Measurements from ENCODE around the gene CCDC88C.
"Not testable (repeated sequence)": the region's sequence is repeated elsewhere in the genome, so short reads cannot be mapped to it uniquely, and the experiment has no call there.

Gene CCDC88C

DNA sequence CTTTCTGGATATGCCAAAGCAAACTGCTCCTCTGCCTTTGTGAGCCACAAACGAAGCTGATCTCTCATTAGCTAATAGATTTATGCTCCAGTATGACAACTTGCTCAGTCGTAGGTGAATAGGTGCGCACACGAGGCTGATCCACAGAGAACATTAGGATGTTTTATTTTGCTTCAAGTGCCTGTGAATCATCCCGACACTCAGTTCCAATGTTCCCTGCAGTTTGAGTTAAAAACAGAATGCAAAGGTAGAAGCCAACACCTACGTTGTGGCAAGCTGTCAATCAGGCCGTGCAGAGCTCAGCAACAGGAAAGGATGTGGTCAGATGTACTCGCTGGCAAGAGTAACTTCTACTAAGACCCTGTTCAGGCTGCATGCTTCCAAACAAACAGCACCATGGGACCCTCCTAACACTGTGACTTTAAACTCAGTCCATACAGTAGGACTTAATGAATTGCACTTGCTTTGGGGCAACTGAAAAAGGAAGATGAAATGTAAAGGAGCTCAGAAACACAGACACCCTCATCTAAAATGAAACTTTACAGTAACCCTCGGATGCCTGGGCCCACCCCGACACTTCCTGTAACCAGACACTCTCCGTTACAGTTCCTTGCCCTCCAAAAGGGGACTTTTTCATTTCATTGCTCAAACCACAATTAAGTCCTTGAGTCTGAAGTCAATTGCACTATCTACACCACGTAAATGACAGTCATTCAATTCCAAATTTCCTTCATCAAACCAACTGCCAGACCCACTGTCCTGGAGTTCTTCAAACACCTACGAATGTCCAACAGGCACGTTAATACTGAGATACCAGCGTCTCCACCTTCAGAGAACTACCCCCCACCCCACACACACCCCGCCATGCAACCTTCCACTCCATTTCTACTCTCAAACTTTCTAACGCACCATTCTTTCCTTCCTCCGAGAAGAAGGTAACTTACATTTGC, 1.6 kb downstream of the CCDC88C start:
- no peak for DNase-seq (ENCODE audit: low spot score)

DNA sequence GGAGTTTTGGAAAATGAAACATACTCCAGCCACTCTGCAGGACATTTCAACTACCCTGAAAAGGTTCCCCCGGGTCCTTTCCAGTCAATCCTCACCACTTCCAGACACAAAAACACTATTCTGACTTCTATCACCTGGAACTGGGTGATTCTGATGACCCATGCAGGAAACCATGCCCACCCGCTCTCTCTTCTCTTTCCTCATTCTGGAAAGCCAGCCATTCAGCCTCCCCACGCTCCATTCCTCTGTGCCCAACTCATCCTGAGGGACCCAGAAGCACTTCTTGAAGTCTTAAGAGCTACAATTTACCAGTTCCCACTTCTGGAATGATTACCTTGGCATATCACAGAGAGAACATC, 3.2 kb downstream of the CCDC88C start:
- DNase-seq (ENCODE audit: low spot score): no peak

DNA sequence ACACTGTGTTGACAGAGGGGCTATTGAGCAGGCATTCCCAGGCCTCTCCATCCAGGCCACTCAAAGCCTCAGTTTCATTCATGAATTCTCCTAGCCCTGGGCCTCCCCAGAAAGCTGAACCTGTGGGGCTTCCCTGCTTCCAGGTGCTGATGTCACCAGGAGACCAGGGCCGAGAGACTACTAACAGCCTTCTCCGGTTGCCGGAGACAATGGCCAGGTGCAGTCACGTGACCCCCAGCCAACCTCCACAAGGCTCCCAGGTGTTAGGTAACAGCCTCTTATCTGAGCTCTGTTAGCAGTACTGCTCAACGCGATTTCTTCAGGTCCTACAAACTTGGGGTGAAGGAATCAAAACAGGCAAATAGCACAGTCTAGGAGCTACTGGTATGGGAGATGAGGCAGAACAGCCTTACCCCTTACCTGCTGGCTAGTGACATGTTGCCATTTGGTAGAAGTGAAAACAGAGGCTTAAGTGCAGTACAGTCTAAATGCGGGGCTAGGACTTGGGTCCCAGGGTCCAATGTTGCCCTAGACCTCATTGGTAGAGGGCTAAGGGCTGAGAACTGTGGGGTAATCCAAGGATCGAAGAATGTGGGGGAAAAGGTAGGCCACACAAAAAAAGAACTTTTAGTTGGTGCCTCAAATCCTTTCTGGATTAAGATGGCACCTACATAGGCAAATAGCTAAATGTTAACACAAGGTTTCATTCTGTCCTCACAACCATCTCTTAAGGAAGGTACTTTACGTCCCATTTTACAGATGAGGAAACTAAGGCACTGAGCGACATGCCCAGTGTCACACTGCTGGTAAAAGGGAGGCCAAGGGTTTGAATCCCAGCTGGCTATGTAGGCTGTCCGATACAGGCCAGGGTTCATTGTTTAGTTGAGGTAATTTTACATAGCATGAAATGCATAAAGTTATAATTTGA, 3.8 kb downstream of the CCDC88C start:
- no peak for DNase-seq (ENCODE audit: low spot score)

DNA sequence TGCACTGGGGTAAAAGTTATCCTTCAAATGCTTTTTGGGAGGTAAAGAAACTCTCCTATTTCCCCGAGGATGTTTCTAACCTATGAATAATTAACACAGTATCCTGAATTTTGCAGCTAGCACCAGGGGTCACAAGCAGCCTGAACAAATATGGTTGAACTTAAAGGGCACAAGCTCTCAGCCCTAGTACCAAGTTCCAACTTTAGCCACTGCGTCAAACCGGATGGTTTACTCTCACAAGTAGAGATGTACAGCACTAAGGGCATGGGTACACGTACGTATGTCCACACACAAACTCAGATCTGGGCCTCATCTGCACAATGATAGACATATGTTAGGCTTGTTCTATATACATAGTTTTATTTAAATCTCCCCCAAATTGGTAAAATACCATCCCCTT, 4.7 kb downstream of the CCDC88C start:
- no peak for DNase-seq (ENCODE audit: low spot score)

DNA sequence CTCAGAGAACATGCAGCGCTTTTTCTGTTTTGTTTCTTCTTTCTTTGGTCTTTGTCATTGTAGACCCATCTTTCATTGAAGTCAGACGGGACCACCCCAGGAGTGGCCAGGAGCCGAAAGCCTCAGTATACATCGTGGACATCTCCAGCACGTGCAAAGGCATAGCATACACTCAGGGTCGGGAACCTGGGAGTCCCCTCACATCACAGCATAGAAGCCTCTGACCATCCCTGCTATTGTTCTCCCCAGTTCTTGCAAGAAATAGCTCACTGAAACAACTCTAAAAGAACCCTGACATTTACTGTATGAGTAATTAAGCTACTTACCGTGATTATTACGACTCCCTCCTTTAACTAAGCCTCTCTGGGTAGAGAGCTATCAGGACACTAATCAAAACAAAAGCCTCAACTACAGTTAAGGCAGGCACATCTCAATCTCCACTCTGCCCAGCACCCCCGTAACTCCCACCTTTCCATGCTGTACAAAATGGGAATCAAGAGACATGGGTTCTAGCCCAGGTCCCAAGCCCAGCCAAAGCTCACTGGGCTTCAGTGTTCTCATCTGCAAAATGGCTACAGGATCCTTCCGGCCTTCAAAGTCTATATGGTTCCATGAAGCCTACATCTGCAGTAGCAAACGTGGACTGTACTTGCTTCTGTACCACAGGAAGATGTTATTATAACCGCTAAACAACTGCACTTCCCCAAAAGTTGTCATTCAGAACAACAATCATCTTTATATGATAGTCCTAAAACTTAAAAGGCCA, 6.7 kb downstream of the CCDC88C start:
- DNase-seq (ENCODE audit: low spot score): no peak

DNA sequence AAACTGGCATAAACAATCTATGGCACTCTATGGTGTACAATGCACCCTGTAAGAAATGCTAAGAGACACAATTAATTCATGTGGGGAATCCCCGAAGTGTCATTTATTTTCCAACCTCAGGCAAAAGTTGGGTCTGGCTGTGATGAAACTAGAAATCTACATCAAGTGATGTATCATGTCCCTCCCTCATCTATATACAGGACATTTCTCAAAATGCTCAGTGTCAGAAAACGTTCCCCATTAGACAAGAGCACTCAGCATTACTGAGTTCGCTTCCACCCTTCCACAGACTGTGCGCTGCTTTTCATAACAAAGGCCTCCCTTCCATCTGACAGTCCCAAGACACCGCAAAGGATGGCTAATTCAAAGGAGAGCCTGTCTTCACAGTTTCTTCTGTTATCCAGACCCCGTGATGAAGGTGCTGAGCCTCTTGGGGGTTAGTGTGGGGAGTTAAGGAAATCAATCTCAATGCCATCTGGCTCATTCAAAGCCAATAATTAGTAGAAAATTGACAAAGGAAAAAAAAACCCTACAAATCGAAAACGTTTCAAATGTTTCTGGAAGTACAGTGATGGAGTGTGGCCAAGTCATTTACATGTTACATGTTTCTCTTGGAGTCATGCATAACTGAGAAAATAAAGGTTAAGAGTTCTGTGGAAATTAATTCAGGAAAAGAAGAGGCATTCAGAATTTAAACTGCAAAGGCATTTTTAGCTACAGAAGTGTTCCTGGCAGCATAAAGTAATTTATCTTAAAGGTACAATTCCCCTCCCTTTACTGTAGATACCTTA, 7.5 kb downstream of the CCDC88C start:
- no peak for DNase-seq (ENCODE audit: low spot score)

DNA sequence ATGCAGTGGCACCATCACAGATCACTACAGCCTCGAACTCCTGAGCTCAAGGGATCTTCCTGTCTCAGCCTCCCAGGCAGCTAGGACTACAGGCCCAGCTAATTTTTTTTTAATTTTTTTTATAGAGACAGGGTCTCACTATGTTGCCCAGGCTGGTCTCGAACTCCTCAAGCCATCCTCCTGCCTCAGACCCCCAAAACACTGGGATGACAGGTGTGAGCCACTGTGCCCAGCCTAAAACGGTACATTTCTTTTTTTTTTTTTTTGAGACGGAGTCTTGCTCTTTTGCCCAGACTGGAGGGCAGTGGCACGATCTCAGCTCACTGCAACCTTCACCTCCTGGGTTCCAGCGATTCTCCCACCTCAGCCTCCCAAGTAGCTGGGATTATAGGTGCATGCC, 8.4 kb downstream of the CCDC88C start:
- DNase-seq (ENCODE audit: low spot score): not testable (repeated sequence)

DNA sequence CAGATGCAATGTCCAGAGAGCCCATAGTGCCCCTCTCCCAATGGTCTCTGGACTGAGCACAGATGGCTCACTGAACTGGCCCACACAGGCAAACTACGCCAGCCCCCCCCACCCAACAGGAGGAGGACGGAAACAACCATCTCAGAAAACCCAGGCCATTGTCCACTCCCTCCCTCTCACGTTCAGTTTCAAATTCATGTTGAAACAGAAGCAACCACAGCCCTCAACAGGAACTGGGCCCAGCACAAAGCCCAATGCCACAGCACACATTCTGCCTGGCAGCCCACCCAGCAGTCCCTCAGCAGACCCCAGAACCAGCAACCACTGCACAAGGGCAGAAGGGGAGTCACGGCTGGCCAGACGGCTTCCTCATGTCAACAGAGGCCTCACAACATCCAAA, 10.6 kb downstream of the CCDC88C start:
- no peak for DNase-seq (ENCODE audit: low spot score)

DNA sequence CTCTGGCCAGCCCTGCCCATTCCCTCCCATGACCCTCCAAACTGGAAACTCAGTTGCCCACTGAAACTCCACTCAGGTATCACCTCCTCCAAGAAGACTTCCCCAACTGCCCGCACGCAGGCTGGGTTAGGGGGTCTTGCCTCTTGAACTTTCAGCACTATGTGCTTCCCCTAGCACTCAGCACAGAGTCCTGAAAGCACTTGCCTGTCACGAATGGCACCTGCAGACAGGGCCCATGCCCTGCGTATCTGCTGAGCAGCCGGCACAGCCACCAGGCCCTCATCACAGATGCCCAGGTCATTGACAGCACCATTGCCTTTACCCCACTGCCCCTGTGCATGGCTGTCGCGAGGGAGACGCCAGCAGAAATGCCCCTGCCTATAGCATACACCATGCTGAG, 11.2 kb downstream of the CCDC88C start:
- DNase-seq (ENCODE audit: low spot score): no peak

DNA sequence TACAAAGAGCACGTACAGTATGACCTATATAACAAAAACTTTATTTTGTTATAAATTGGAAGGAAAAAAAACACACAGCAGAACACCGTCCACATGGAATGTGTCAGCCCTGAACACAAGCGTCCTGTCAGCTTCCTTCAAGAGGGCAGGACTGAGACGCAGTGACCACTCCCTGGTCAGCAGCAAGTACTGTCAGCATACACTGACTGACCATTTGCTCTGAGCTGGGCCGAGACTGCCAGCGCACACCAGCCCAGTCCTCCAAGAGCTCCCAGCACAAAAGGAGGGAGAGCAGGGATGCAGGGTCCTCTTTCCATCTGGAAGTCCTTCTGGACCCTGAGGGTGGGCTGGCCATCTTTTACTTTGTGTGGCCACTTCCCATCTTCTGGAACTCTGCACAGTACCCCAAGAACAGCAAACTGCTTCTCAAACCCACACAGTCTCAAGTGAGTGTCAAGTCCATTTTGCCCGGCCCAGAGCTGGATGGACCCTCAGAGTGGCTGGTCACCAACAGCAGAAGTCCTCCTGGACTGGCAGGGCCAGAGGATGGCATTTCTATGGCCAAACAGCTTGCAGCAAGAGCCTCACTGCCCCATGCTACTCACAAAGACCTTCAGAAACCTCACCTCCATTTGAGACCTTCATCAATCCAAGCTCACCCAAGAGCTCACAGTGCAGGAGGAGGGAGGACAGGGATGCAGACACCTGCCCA, 11.7 kb downstream of the CCDC88C start:
- DNase-seq (ENCODE audit: low spot score): no peak

DNA sequence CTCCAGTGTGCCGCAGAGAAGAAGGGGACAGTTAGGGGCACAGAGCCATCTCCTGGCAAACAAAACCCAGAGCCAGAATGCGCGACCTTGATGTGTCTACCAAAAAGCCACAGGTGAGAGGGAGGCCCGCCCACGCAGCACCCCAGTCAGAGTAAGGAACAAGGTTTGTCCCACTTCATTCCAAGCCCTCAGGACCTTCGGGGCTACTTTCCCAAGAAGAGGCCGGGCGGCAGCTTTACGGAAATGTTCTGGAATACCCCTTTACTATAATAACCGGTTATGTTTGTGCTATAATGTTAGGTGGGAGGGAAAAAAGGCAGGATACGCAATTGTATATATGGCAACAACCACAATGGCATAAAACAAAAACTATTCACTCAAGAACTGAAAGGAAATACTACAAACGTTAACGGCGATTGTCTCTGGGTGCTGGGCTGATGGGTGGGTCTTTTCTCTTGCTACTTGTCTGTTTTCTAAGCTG, 12.3 kb downstream of the CCDC88C start:
- no peak for DNase-seq (ENCODE audit: low spot score)

DNA sequence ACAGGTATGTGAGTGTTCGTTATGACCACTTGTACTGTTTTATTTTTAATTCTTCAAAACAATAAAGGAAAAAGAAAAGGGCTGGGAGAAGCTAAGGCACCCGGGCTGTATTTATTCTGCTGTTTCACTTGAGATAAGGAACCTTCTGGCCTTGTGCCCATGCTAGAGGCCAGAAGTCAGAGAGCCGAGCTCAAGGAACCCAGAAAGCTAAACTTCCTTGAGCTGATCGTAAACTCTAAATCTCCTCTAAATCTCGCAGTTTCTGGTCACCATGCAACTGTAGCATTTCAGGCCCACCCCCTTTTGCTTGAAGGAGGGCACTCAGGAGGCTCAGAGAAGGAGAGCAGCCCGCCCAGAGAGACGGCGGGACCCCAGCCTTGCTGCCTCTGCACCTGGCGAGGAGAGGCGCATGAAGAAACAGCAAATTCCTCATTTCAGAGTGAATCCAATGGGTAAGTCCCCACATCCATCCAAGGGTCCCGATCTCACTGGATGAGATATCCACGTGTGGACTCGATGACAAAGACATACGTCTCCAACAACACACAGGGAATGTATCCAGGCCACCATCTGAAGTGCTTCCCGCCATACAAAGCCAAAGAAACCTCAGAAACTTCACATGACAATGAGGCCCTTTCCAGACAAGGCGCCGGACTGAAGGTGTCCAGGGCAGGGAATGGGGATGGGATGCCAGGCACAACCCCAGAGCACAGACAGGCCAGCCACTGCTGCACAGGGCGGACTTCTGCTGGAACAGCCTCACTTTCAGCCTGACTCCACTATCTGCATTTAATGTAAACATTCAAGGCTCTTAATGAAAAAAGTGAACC, 14.6 kb downstream of the CCDC88C start:
- DNase-seq (ENCODE audit: low spot score): no peak

DNA sequence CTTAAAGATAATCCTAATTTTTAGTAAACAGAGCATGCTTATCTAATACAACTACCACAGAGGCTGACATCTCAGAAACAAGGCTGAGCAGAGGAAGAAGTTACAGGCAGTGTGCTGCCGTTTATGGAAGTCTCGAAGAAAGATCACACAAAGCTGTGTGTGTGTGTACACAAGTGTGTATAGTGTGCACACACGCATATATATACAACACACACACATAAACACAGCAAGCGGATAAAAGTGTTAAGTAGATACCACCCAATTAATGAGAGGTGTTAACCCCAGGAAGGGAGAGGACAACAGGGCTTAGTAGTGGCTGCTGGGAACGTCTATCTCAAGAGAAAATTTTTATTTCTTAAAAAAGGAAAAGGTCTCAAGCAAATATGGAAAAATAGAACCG, 15.3 kb downstream of the CCDC88C start:
- DNase-seq (ENCODE audit: low spot score): no peak

DNA sequence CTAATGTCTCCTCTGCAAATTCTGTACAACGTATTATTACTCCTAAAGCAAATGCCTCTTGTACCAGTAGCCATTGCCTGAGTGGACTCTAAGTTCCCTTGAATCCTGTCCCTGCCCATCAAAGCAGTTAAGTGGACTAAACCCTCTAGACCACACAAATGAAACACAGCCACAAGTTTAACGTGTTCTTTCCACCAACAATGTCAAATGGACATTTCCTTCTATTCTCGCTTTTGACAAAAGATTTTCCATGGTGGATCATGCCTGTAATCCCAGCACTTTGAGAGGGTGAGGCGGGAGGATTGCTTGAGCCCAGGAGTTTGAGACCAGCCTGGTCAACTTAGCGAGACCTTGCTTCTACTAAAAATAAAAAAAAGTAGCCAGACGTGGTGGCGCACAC, 15.9 kb downstream of the CCDC88C start:
- DNase-seq (ENCODE audit: low spot score): no peak

DNA sequence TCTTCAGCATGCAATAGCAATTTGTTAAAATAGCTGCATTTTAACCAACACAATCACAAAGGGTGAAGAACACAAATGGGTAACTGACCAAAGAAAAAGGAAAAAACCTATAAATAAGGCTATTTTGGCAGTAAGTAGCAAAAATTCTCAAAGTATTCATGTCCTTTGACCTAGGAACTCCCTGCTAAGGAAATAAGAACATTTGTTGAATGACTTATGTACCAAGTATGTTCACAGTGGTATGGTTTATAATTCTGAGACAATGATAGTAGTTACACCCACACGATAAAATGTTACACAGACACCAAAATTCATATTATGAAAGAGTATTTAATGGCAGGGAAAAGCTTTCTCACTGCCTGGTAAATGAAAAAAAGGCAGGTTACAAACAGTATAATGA, 16.9 kb downstream of the CCDC88C start:
- no peak for DNase-seq (ENCODE audit: low spot score)

DNA sequence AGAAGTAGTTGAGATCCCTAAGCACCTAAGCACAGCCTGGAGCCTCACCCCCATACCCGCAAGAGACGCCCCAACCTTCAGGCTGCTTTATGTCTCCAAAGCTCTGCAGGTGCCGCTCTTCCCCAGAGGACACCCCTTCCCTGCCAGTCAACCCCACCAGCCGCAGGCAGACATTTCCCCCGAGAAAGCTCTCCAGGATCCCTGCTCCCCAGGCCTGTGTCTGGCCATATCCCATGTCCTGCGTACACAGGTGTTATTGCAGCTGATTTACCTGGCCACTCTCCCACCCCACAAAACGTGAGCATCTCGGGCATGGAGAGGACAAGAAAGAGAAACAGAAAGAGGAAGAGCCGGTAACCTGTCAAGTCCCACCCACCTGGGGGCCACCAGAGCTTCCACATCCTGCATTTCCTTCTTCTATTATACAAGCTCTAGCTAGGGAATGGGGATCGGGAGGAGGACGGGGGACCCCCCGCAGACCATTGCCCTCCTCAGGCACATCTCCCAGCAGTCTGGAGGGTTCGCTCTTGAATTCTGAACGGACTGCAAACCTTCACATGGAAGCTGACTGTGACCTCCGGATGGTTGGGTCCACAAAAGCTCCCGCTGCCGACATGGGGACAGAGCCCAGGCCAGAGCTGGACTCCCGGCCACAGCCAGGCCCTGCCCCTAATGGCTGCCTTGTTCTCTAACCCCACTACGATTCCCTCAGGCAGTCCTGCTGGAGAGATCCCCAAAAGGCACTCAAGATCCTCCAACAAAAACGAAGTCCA, 17.6 kb downstream of the CCDC88C start:
- no peak for DNase-seq (ENCODE audit: low spot score)

DNA sequence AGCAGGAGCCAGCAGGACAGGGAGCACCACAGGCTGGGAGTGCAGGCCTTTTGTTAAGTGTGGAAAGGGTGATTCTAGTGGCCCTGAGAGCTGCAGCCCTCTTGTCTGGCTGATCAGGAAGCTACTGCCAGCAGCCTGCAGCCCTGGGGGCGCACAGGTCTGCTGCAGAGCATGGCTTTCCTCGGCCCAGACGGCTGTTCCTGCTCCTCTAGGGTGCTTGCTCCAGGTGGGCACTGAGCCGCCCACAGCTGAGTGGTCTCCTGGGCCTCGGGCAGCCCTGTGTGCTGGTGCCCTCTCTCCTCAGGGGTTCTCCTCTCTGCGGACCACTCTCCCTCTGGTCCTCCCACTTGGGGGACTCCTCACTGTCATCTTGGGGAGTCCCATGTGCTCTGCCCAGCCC, 18.9 kb downstream of the CCDC88C start:
- DNase-seq (ENCODE audit: low spot score): no peak

DNA sequence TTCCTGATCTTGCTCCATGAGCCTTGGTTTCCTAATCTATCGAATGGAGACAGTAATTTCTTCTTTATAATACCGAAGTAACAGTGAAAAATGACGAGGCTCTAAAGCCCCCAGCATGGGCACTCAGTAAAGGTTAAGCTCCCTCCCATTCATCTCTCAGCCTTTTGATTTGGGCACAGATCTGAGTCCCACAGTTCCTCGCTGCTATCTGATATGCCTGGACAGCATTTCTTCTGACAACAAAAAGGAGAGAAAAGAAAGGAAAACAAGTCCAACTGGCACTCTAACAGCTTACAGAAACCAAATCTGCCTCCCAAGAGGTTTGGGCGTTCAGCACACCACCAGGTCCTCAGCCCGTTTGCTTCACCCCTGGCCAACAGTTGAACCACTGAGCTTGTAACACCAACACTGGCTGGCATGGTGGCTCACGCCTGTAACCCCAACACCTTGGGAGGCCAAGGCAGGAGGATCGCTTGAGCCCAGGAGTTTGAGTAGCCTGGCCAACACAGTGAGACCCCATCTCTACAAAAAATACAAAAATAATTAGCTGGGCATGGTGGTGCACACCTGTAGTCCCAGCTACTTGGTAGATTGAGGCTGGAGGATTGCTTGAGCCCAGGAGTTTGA, 19.5 kb downstream of the CCDC88C start:
- no peak for DNase-seq (ENCODE audit: low spot score)

Data from AG20443 (cell line).